ENCODE data around the gene CPA3.

CPA3 gene

DNA sequence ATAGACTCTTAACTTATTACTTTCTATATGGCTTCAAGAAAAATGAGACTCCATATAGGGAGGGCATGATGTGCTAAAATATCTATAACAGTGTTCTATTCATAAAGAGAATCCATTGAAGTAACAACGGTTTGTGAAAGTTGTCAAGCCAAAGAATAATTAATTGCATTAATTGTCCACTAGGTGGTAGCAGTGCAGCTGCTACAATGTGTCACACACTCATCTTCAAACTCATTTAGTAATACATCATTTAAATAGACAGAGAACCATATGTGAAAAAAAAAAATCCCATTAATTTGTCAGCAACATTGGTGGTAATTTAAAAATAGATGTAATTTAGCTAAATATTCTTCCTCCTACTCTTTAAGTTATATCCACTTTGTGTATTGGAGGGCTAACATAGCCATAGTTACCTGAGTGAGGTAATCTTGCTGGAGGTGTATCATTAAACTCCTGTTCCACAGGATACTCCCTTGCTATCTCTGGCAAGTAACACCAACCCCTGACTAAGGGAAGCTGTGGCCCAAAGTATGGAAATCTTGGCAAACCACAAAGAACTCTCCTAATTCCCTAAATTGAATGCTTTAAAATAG lies 3.7 kb upstream of the CPA3 start:
- H3K27me3 ChIP-seq (ENCODE audit: control insufficient read depth in 1 of 2, insufficient read depth in 2 of 2, low read length in 2 of 2) = no peaks in the 10 kb centered on the region

DNA sequence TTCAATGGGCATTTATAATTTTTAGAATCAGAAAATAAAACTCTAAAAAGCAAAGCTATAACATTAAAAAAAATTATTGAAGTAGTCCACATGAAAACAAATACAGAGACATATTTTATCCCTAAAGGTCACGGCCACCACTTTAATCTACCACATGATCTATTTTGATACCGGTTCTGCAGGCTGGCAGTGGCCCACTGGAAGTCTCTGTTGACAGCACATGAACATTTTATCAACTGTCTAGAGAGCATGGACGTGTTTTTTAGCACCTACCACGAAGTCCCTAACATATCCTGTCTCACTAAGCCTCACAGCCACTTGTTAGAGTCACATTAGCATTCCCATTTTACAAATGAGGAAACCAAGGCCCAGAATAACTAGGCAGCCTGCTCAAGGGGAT lies 1.8 kb upstream of the CPA3 start:
- no peak overlapping the region for H3K4me3 ChIP-seq (ENCODE audit: low read length in 2 of 2)
- no peaks in the 10 kb centered on the region for H3K9me3 ChIP-seq (ENCODE audit: control insufficient read depth in 2 of 2, low read length in 2 of 2)
- H3K27me3 ChIP-seq (ENCODE audit: control insufficient read depth in 1 of 2, insufficient read depth in 2 of 2, low read length in 2 of 2) = no peaks in the 10 kb centered on the region
- H3K27ac ChIP-seq (ENCODE audit: low read length) = no peak overlapping the region
- H3K36me3 ChIP-seq (ENCODE audit: control insufficient read depth in 2 of 2, insufficient read depth in 2 of 2, low read length in 2 of 2) = no peaks in the 10 kb centered on the region
- no peak overlapping the region for H3K9ac ChIP-seq (ENCODE audit: low read length in 2 of 2)
- H3K4me1 ChIP-seq (ENCODE audit: control insufficient read depth, insufficient read depth, low read length) = no peaks in the 10 kb centered on the region

More for the DNA sequence above, 3.7 kb upstream of the CPA3 start:
- Histone ChIP-seq H3K4me1 (ENCODE audit: control insufficient read depth, insufficient read depth, low read length) (no peaks in the 10 kb centered on the region), H3K27ac (ENCODE audit: low read length) (no peak overlapping the region), H3K9ac (ENCODE audit: low read length in 2 of 2) (no peak overlapping the region), H3K4me3 (ENCODE audit: low read length in 2 of 2) (no peak overlapping the region), H3K36me3 (ENCODE audit: control insufficient read depth in 2 of 2, insufficient read depth in 2 of 2, low read length in 2 of 2) (no peaks in the 10 kb centered on the region), H3K9me3 (ENCODE audit: control insufficient read depth in 2 of 2, low read length in 2 of 2) (no peaks in the 10 kb centered on the region)

GRCh38 chr3:148863814-148864213 lies 1.3 kb upstream of the CPA3 start:
- Histone ChIP-seq H3K4me1 (ENCODE audit: control insufficient read depth, insufficient read depth, low read length) (no peaks in the 10 kb centered on the region), H3K9ac (ENCODE audit: low read length in 2 of 2) (no peak overlapping the region)

DNA sequence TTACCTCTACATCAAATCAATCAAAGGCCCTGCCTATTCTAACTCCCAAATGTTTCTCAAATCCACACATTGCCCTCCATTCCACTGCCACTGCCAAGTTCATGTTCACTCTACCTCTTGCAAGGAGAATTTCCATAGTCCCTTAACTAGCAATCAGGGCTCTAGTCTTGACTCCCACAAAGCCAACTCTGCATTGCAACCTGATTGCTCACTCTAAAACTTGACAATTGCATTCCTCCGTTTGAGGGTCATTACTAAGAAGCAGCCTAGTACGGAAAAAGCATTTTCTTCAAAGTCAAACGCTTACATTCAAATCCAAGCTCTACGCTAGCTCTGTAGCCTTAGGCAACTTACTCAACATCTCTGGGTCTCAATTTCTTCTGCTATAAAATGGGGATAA lies 1.2 kb downstream of the CPA3 start:
- Histone ChIP-seq H3K36me3 (ENCODE audit: control insufficient read depth in 2 of 2, insufficient read depth in 2 of 2, low read length in 2 of 2) (no peaks in the 10 kb centered on the region), H3K27ac (ENCODE audit: low read length) (no peak overlapping the region), H3K27me3 (ENCODE audit: control insufficient read depth in 1 of 2, insufficient read depth in 2 of 2, low read length in 2 of 2) (no peaks in the 10 kb centered on the region), H3K9ac (ENCODE audit: low read length in 2 of 2) (no peak overlapping the region), H3K4me3 (ENCODE audit: low read length in 2 of 2) (no peak overlapping the region), H3K9me3 (ENCODE audit: control insufficient read depth in 2 of 2, low read length in 2 of 2) (no peaks in the 10 kb centered on the region), H3K4me1 (ENCODE audit: control insufficient read depth, insufficient read depth, low read length) (no peaks in the 10 kb centered on the region)

More at GRCh38 chr3:148863814-148864213, 1.3 kb upstream of the CPA3 start:
- H3K27ac ChIP-seq (ENCODE audit: low read length) = no peak overlapping the region
- H3K36me3 ChIP-seq (ENCODE audit: control insufficient read depth in 2 of 2, insufficient read depth in 2 of 2, low read length in 2 of 2) = no peaks in the 10 kb centered on the region
- no peaks in the 10 kb centered on the region for H3K9me3 ChIP-seq (ENCODE audit: control insufficient read depth in 2 of 2, low read length in 2 of 2)
- no peaks in the 10 kb centered on the region for H3K27me3 ChIP-seq (ENCODE audit: control insufficient read depth in 1 of 2, insufficient read depth in 2 of 2, low read length in 2 of 2)
- no peak overlapping the region for H3K4me3 ChIP-seq (ENCODE audit: low read length in 2 of 2)

DNA sequence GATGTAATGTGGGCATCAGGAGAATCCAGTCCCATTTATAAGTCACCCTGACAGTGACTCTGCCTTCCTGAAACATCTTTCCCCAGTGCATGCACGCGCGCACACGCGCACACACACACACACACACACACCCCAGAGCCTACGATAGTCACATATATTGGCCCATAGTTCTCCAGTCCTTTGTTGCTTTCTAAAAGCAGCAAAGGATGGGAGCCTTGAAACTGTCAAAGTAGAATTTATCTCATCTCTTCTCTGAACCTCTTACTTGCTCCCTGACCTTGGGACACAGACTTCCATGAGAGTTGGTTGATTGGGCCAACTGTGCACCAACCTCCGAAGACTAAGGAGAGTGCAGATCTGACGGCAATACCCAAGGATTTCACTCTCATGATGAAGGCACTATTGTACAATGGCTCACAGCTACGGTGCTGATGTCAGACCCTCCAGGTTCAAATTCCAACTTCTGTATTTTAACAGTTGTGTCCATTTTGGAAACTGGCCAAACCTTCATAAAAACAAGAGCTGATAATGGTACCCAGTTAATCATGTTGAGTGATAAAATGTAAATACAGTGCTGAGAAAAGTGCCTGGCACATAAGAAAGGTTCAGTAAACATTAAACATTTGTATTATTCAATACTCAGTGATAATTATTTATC lies 8.3 kb downstream of the CPA3 start:
- Histone ChIP-seq H3K9ac (ENCODE audit: low read length in 2 of 2) (no peak overlapping the region), H3K9me3 (ENCODE audit: control insufficient read depth in 2 of 2, low read length in 2 of 2) (no peaks in the 10 kb centered on the region), H3K27ac (ENCODE audit: low read length) (no peak overlapping the region), H3K4me3 (ENCODE audit: low read length in 2 of 2) (no peak overlapping the region), H3K4me1 (ENCODE audit: control insufficient read depth, insufficient read depth, low read length) (no peaks in the 10 kb centered on the region), H3K36me3 (ENCODE audit: control insufficient read depth in 2 of 2, insufficient read depth in 2 of 2, low read length in 2 of 2) (no peaks in the 10 kb centered on the region), H3K27me3 (ENCODE audit: control insufficient read depth in 1 of 2, insufficient read depth in 2 of 2, low read length in 2 of 2) (no peaks in the 10 kb centered on the region)

DNA sequence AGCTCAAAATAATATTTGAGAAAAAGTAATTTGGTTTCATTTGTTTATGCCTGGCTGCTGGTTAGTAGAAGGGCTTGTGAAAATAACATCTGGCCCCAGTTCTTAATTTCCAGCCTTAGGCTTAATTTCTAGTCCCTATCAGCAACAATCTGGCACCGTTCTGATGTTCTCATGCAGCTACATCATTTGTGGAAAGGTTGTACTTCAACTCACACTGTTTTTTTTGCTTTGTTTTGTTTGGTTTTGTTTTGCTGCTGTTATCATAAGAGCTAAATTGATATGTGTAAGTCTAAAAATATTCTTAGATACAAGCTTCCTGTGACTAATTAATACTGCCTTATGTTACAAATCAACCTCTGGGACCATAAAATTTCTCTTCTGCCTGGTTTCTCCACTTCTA lies 8.9 kb downstream of the CPA3 start:
- Histone ChIP-seq H3K27ac (ENCODE audit: low read length) (no peak overlapping the region), H3K36me3 (ENCODE audit: control insufficient read depth in 2 of 2, insufficient read depth in 2 of 2, low read length in 2 of 2) (no peaks in the 10 kb centered on the region), H3K9me3 (ENCODE audit: control insufficient read depth in 2 of 2, low read length in 2 of 2) (no peaks in the 10 kb centered on the region), H3K4me3 (ENCODE audit: low read length in 2 of 2) (no peak overlapping the region), H3K9ac (ENCODE audit: low read length in 2 of 2) (no peak overlapping the region), H3K27me3 (ENCODE audit: control insufficient read depth in 1 of 2, insufficient read depth in 2 of 2, low read length in 2 of 2) (no peaks in the 10 kb centered on the region), H3K4me1 (ENCODE audit: control insufficient read depth, insufficient read depth, low read length) (no peaks in the 10 kb centered on the region)

DNA sequence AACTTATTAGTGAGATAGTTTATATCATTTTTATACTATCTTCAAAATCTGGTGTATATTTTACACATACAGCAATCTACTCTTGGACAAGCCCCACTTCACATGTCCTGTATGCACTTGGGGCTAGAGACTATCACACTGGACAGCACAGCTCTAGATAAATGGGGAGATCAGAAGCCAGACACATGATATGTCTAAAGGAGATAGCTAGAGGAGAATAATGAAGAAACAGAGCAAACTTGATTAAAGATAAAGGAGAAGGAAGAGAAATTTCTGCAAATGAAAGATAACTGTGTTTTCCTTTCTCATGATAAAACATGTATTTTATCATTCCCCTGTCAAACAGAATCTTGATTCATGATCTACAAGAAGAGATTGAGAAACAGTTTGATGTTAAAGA lies 13.0 kb downstream of the CPA3 start:
- no peak overlapping the region for H3K27ac ChIP-seq (ENCODE audit: low read length)
- H3K9me3 ChIP-seq (ENCODE audit: control insufficient read depth in 2 of 2, low read length in 2 of 2) = no peaks in the 10 kb centered on the region
- H3K4me1 ChIP-seq (ENCODE audit: control insufficient read depth, insufficient read depth, low read length) = no peaks in the 10 kb centered on the region

DNA sequence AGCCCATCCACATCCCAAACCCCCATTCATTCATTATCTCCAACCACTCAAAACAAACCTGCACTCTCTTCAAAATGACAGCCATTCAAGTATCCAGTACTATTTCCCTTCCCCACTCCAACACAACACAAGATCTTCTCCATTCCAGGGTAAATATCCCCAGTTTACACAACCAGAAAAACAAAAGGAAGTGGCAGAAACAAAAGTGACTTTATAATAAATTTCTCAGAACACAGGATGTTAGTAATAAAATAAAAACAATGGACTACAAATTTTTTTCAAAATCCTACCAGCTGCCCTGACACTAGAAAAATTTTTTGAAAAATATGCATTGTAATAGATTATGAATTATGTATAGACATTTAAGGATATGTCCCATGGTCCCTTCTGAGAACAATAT lies 14.2 kb downstream of the CPA3 start:
- H3K27me3 ChIP-seq (ENCODE audit: control insufficient read depth in 1 of 2, insufficient read depth in 2 of 2, low read length in 2 of 2) = no peaks in the 10 kb centered on the region
- H3K9ac ChIP-seq (ENCODE audit: low read length in 2 of 2) = no peak overlapping the region
- H3K9me3 ChIP-seq (ENCODE audit: control insufficient read depth in 2 of 2, low read length in 2 of 2) = no peaks in the 10 kb centered on the region
- no peaks in the 10 kb centered on the region for H3K4me1 ChIP-seq (ENCODE audit: control insufficient read depth, insufficient read depth, low read length)
- H3K4me3 ChIP-seq (ENCODE audit: low read length in 2 of 2) = no peak overlapping the region
- no peaks in the 10 kb centered on the region for H3K36me3 ChIP-seq (ENCODE audit: control insufficient read depth in 2 of 2, insufficient read depth in 2 of 2, low read length in 2 of 2)
- H3K27ac ChIP-seq (ENCODE audit: low read length) = no peak overlapping the region

More for the DNA sequence above, 13.0 kb downstream of the CPA3 start:
- no peak overlapping the region for H3K9ac ChIP-seq (ENCODE audit: low read length in 2 of 2)
- no peaks in the 10 kb centered on the region for H3K36me3 ChIP-seq (ENCODE audit: control insufficient read depth in 2 of 2, insufficient read depth in 2 of 2, low read length in 2 of 2)
- H3K4me3 ChIP-seq (ENCODE audit: low read length in 2 of 2) = no peak overlapping the region
- no peaks in the 10 kb centered on the region for H3K27me3 ChIP-seq (ENCODE audit: control insufficient read depth in 1 of 2, insufficient read depth in 2 of 2, low read length in 2 of 2)

DNA sequence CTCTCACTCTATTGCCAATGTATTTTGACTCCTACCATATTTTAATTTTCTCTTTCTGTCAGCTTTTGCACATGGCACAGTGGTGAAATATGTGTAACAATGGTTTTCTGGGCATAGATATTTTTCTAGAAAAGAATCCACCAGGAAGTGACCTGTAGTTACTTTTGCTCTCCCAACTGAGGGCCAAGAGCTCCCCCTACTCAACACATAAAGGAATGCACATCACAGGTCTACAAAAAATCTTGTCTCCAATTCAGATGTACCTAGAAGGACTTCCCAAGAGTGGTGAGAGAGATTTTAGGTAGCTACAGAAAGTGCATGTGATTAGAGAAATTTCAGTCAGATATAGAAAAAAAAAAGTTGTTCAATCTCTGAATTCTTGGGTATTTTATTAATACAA lies 15.6 kb downstream of the CPA3 start:
- no peak overlapping the region for H3K27ac ChIP-seq (ENCODE audit: low read length)

DNA sequence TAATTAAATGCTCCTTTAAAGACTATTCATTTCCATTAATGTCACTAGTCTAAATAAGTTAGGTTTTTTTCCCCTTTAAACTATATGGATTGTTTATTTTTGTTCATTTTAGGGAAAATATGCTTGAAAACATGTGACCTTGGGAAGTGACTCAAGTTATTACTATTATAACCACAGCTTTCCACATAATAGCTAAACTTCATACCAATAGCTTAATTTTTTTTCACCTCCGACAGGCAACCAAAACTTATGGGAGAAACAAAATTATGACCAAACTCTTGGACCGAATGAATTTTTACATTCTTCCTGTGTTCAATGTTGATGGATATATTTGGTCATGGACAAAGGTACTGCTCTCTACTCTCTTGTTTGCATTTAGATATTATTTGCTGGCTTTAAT lies 16.2 kb downstream of the CPA3 start:
- H3K27me3 ChIP-seq (ENCODE audit: control insufficient read depth in 1 of 2, insufficient read depth in 2 of 2, low read length in 2 of 2) = no peaks in the 10 kb centered on the region
- no peaks in the 10 kb centered on the region for H3K9me3 ChIP-seq (ENCODE audit: control insufficient read depth in 2 of 2, low read length in 2 of 2)
- H3K4me1 ChIP-seq (ENCODE audit: control insufficient read depth, insufficient read depth, low read length) = no peaks in the 10 kb centered on the region
- no peak overlapping the region for H3K4me3 ChIP-seq (ENCODE audit: low read length in 2 of 2)
- no peak overlapping the region for H3K9ac ChIP-seq (ENCODE audit: low read length in 2 of 2)
- no peak overlapping the region for H3K27ac ChIP-seq (ENCODE audit: low read length)
- H3K36me3 ChIP-seq (ENCODE audit: control insufficient read depth in 2 of 2, insufficient read depth in 2 of 2, low read length in 2 of 2) = no peaks in the 10 kb centered on the region

More for the DNA sequence above, 15.6 kb downstream of the CPA3 start:
- Histone ChIP-seq H3K9me3 (ENCODE audit: control insufficient read depth in 2 of 2, low read length in 2 of 2) (no peaks in the 10 kb centered on the region), H3K4me3 (ENCODE audit: low read length in 2 of 2) (no peak overlapping the region), H3K36me3 (ENCODE audit: control insufficient read depth in 2 of 2, insufficient read depth in 2 of 2, low read length in 2 of 2) (no peaks in the 10 kb centered on the region), H3K9ac (ENCODE audit: low read length in 2 of 2) (no peak overlapping the region), H3K27me3 (ENCODE audit: control insufficient read depth in 1 of 2, insufficient read depth in 2 of 2, low read length in 2 of 2) (no peaks in the 10 kb centered on the region), H3K4me1 (ENCODE audit: control insufficient read depth, insufficient read depth, low read length) (no peaks in the 10 kb centered on the region)

DNA sequence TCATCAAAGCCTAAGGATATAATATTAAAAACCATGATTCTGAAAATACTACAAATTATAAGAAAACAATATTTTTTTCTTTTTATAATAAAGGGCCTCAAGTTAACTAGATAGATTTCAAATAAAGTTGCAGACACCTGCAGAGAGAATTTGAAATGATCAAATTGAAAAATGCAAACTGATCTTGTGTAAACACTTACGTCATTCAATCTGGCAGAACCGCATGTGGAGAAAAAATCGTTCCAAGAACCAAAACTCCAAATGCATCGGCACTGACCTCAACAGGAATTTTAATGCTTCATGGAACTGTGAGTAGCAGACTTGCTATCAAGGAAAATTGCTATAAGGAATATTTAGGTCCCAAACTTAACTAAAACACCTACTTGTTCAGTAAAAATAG lies 17.2 kb downstream of the CPA3 start:
- Histone ChIP-seq H3K9me3 (ENCODE audit: control insufficient read depth in 2 of 2, low read length in 2 of 2) (no peaks in the 10 kb centered on the region), H3K36me3 (ENCODE audit: control insufficient read depth in 2 of 2, insufficient read depth in 2 of 2, low read length in 2 of 2) (no peaks in the 10 kb centered on the region), H3K4me3 (ENCODE audit: low read length in 2 of 2) (no peak overlapping the region), H3K27ac (ENCODE audit: low read length) (no peak overlapping the region), H3K4me1 (ENCODE audit: control insufficient read depth, insufficient read depth, low read length) (no peaks in the 10 kb centered on the region), H3K27me3 (ENCODE audit: control insufficient read depth in 1 of 2, insufficient read depth in 2 of 2, low read length in 2 of 2) (no peaks in the 10 kb centered on the region), H3K9ac (ENCODE audit: low read length in 2 of 2) (no peak overlapping the region)
